Sigmoid colon (tissue), 7 donors: Measurements from ENCODE around the gene TMEM108. TPM values are rescaled to one million over a fixed set of nuclear protein-coding genes. Genes with fewer than 3 reads are reported as not detected.

Source experiments
- DNase-seq: peaks from one replicate; pipeline ENCODE4 v3.0.0-alpha.2; 2019
- H3K27ac ChIP-seq, 4 donors: fragments of 200-600 bp; sonication (generic); one replicate each; pipeline ENCODE4 v1.5.1; 2016 to 2019; ENCODE audit warnings: mild to moderate bottlenecking in 1 of 4
- H3K27me3 ChIP-seq, 3 donors: fragments of 200-600 bp; sonication (generic); one replicate each; pipeline ENCODE4 v1.5.1; 2019; ENCODE audit warnings: mild to moderate bottlenecking in 1 of 3
- H3K36me3 ChIP-seq, 4 donors: fragments of 200-600 bp; sonication (generic); one replicate each; pipeline ENCODE4 v1.5.1; 2016 to 2019
- H3K4me1 ChIP-seq, 4 donors: fragments of 200-600 bp; sonication (generic); one replicate each; pipeline ENCODE4 v1.5.1; 2017 to 2019
- H3K4me3 ChIP-seq, 4 donors: fragments of 200-600 bp; sonication (generic); one replicate each; pipeline ENCODE4 v1.5.1; 2017 to 2019; ENCODE audit warnings: mild to moderate bottlenecking in 2 of 4, moderate library complexity in 1 of 4
- H3K9me3 ChIP-seq, 4 donors: fragments of 200-600 bp in 3 of 4; sonication (generic) in 3 of 4; one replicate each; pipeline versions ENCODE4 v1.5.1 to v1.6.1; 2013 to 2019
- EP300 ChIP-seq, 4 donors: sonication (generic); formaldehyde crosslinking; IDR thresholded peaks; one replicate each; pipeline ENCODE4 v1.6.1; 2017; ENCODE audit warnings: antibody characterized with exemption in 4 of 4
- POLR2A ChIP-seq, 2 donors: fragments of 450-650 bp; IDR thresholded peaks; one replicate each; pipeline ENCODE4 v1.6.1; 2016; ENCODE audit warnings: antibody characterized with exemption in 2 of 2, mild to moderate bottlenecking in 2 of 2, moderate library complexity in 2 of 2
- POLR2AphosphoS5 ChIP-seq, 4 donors: sonication (generic); formaldehyde crosslinking; IDR thresholded peaks; one replicate each; pipeline ENCODE4 v1.6.1; 2017; ENCODE audit warnings: antibody characterized with exemption in 4 of 4
- WGBS, 2 donors: extraction: QIAGEN DNeasy Blood & Tissue Kit; methylation state at CpG; one replicate each; pipeline ENCODE4 v1.1.7; 2013; 5-methylcytosine and 5-hydroxymethylcytosine counted together
- intact Hi-C: fragments of 100-400 bp; cut with DNase I; formaldehyde crosslinking; loops from one replicate; pipeline ENCODE4 v1.15.1; 2023
- polyA plus RNA-seq, 3 donors: library from polyadenylated mRNA; stranded (reverse); fragments of 200-250 nt; gene quantifications; one replicate each; pipeline ENCODE4 v1.2.3, GENCODE V29; 2013
- total RNA-seq, 4 donors: library from RNA; depleted of rRNA; stranded (reverse); fragments of >200 nt; gene quantifications; one replicate each; pipeline ENCODE4 v1.1.0, GENCODE V29; 2016
- TF ChIP-seq, protein P1 (sequence below), 4 experiments: fragments of 450-650 bp in 3 of 4; fragments of 200-600 bp in 1 of 4; IDR thresholded peaks; one replicate each; pipeline ENCODE4 v1.5.1; 2016 to 2019; ENCODE audit warnings: antibody characterized with exemption in 4 of 4, mild to moderate bottlenecking in 3 of 4, moderate library complexity in 2 of 4
- donor health status: healthy with polysubstance abuse.
- donor health status: Bipolar disorder and iron deficiency.
- donor health status: healthy.

TMEM108 gene
- total and polyA plus RNA-seq, 7 donors, result 0.71 to 3.0 (median 0.86) TPM; not detected in 2

DNA sequence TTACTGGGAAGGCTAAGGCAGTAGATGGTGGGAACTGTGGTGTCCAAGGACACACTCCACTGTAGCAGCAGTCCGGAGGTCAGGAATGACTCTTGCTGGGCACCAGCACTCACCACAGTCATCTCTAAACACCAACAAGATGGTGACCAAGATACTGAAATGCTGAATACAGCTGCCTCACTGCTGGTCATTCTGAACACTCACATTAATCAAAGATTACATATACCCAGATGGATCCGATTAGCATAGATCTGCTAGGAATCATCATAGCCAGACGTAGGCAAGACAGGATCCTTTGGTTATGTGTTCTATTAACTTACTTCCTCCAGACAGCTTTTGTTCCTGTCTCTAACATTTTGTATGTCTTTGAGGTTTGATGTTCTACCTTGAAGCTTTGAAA, 226.7 kb downstream of the TMEM108 start:
- DNase-seq, result no peak
- 83 to 86% methylated on average over 3 of the region's 3 CpGs for WGBS, 2 donors
- intact Hi-C loops, result no loop called here
- no peaks in the 10 kb centered on the region for H3K36me3 ChIP-seq
- no peak overlapping the region for H3K4me3 ChIP-seq
- no peaks in the 10 kb centered on the region for H3K27me3 ChIP-seq
- no peak overlapping the region for H3K27ac ChIP-seq
- no peaks in the 10 kb centered on the region for H3K9me3 ChIP-seq
- H3K4me1 ChIP-seq, result peaks cover 0 to 4% (median 0%) of the 10 kb centered on the region in 4 donors
- TF ChIP-seq, protein P1, sequence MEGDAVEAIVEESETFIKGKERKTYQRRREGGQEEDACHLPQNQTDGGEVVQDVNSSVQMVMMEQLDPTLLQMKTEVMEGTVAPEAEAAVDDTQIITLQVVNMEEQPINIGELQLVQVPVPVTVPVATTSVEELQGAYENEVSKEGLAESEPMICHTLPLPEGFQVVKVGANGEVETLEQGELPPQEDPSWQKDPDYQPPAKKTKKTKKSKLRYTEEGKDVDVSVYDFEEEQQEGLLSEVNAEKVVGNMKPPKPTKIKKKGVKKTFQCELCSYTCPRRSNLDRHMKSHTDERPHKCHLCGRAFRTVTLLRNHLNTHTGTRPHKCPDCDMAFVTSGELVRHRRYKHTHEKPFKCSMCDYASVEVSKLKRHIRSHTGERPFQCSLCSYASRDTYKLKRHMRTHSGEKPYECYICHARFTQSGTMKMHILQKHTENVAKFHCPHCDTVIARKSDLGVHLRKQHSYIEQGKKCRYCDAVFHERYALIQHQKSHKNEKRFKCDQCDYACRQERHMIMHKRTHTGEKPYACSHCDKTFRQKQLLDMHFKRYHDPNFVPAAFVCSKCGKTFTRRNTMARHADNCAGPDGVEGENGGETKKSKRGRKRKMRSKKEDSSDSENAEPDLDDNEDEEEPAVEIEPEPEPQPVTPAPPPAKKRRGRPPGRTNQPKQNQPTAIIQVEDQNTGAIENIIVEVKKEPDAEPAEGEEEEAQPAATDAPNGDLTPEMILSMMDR (IDR thresholded peaks at IDR 0.05), result no peak
- TF ChIP-seq POLR2AphosphoS5 (IDR thresholded peaks at IDR 0.05) (no peak), POLR2A (IDR thresholded peaks at IDR 0.05) (no peak), EP300 (IDR thresholded peaks at IDR 0.05) (no peak)

DNA sequence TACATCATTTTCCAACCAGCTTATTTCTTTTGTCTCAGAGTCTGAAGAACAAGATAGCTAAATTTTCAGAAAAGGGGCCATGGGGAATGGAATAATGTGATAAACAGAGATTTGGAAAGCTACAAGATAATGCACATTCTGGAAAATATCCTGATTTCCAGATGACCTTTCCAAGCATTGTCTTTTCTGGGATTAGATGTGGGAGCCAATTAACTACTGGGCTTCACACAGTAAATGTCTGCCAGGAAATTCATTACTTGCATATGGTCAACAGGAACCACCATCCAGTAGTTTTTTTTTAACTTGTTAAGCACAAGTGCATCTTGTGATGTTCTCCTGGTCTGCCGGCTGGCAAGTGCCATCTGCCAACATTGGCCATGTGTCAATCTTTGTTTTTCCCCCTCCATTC, 230.5 kb downstream of the TMEM108 start:
- DNase-seq, result no peak
- peaks cover 0 to 4% (median 0%) of the 10 kb centered on the region in 4 donors for H3K4me1 ChIP-seq
- no peaks in the 10 kb centered on the region for H3K27me3 ChIP-seq
- WGBS, 2 donors, result 39 to 64% methylated on average over 1 of the region's 1 CpG
- no peaks in the 10 kb centered on the region for H3K9me3 ChIP-seq
- no peak overlapping the region for H3K27ac ChIP-seq
- H3K4me3 ChIP-seq, result no peak overlapping the region
- TF ChIP-seq POLR2A (IDR thresholded peaks at IDR 0.05) (no peak), EP300 (IDR thresholded peaks at IDR 0.05) (no peak), POLR2AphosphoS5 (IDR thresholded peaks at IDR 0.05) (no peak)
- TF ChIP-seq, protein P1 (IDR thresholded peaks at IDR 0.05), result no peak
- no peaks in the 10 kb centered on the region for H3K36me3 ChIP-seq
- intact Hi-C loops, result no loop called here

DNA sequence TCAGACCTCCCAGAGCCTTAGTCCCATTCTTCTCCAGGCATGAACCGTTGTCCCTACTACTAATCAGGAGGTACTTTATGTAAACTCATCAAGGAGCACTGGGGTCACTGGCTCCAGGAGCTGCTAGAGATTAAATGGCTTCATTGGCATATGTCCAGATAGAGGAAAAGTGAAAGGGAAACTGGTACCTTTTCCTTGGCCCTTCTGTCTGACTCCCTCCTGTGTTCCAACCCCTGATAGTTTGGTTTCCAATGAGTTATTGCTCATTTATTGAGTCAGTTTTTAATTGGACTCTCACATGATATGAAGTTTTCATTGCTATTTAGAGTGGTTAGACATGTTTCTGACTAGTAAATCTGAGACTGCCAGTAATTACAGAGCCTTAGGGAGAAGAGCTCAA, 231.2 kb downstream of the TMEM108 start:
- H3K9me3 ChIP-seq, result no peaks in the 10 kb centered on the region
- TF ChIP-seq, protein P1 (IDR thresholded peaks at IDR 0.05), result no peak
- TF ChIP-seq POLR2AphosphoS5 (IDR thresholded peaks at IDR 0.05) (no peak), EP300 (IDR thresholded peaks at IDR 0.05) (no peak), POLR2A (IDR thresholded peaks at IDR 0.05) (no peak)
- no peak overlapping the region for H3K4me3 ChIP-seq
- no peaks in the 10 kb centered on the region for H3K36me3 ChIP-seq
- no peak for DNase-seq
- no peaks in the 10 kb centered on the region for H3K27me3 ChIP-seq
- no peak overlapping the region for H3K27ac ChIP-seq
- 12 to 35% methylated on average over 1 of the region's 1 CpG for WGBS, 2 donors
- H3K4me1 ChIP-seq, result peaks cover 0 to 4% (median 0%) of the 10 kb centered on the region in 4 donors
- intact Hi-C loops, result no loop called here

DNA sequence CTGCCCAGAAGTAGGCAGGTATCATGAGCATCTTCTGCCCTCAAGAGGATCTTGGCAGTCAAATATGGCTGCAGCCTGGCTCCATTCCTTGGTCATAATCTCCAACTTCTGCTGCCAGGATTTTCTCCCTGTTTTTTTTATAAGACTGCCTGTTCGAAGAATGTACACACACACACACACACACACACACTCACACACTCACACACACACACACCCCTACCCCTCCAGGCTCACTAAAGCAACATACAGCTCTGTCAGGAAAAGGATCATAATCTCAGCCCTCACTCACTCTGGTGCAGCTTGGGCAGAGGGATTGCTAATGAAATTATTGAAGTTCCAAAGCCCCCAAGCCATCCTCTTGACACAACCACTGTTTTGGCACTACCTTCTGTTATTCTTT, 232.4 kb downstream of the TMEM108 start:
- H3K4me3 ChIP-seq, result no peak overlapping the region
- DNase-seq, result no peak
- H3K9me3 ChIP-seq, result no peaks in the 10 kb centered on the region
- H3K36me3 ChIP-seq, result no peaks in the 10 kb centered on the region
- no peaks in the 10 kb centered on the region for H3K27me3 ChIP-seq
- no peak for TF ChIP-seq POLR2AphosphoS5 (IDR thresholded peaks at IDR 0.05)
- no peak for TF ChIP-seq POLR2A (IDR thresholded peaks at IDR 0.05)
- TF ChIP-seq EP300 (IDR thresholded peaks at IDR 0.05), result no peak
- TF ChIP-seq, protein P1 (IDR thresholded peaks at IDR 0.05), result no peak
- WGBS, 2 donors, result 21 to 41% methylated on average over 1 of the region's 1 CpG
- no peak overlapping the region for H3K27ac ChIP-seq
- H3K4me1 ChIP-seq, result peaks cover 0 to 4% (median 0%) of the 10 kb centered on the region in 4 donors
- intact Hi-C loops, result no loop called here

DNA sequence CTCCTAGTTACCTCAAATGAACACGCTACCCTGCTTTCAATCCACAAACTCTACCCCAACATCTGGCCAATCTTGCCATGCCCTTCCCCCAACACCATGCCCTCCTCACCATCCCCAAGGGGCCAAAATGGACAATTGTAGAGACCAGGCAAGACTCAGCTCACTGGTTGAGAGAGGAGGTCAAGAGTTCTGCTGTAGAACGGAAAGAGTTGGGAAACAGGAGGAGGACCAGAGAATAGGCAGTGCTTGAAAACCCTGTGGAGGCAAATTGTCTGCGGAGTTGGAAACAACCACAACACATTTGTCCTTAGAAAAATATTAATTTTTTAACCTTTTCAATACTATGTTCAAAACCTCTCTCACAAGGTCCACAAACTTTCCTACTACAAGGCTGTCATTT, 232.9 kb downstream of the TMEM108 start:
- H3K36me3 ChIP-seq, result no peaks in the 10 kb centered on the region
- H3K27ac ChIP-seq, result no peak overlapping the region
- intact Hi-C loops, result no loop called here
- WGBS, 2 donors, result 91 to 92% methylated on average over 3 of the region's 3 CpGs
- H3K27me3 ChIP-seq, result no peaks in the 10 kb centered on the region
- no peak for DNase-seq
- peaks cover 0 to 4% (median 0%) of the 10 kb centered on the region in 4 donors for H3K4me1 ChIP-seq
- H3K9me3 ChIP-seq, result no peaks in the 10 kb centered on the region
- H3K4me3 ChIP-seq, result no peak overlapping the region
- TF ChIP-seq POLR2AphosphoS5 (IDR thresholded peaks at IDR 0.05) (no peak), EP300 (IDR thresholded peaks at IDR 0.05) (no peak), POLR2A (IDR thresholded peaks at IDR 0.05) (no peak)
- TF ChIP-seq, protein P1 (IDR thresholded peaks at IDR 0.05), result no peak
